ENCODE measurements around the gene EMX2.

DNA sequence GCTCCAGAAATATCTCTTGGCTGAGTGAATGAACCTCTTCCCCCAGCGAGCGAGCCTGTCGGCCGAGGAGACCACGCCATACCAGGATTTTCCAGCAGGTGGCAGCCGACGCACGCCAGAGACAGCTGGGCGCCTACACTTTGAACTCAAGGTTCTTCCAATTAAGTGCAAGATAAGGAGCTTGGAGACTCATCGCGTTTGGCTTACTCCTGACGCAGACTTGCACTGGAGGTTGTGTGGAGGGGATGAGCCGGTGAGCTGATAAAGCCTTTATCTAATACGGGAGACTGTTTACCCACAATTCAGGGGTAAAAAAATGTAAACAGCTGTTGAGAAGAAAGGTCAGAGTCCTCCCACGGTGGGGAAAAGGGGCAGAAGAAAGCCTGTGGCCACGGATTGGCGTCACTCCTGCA is 45.9 kb upstream of the EMX2 start:
- TF ChIP-seq, protein P1, sequence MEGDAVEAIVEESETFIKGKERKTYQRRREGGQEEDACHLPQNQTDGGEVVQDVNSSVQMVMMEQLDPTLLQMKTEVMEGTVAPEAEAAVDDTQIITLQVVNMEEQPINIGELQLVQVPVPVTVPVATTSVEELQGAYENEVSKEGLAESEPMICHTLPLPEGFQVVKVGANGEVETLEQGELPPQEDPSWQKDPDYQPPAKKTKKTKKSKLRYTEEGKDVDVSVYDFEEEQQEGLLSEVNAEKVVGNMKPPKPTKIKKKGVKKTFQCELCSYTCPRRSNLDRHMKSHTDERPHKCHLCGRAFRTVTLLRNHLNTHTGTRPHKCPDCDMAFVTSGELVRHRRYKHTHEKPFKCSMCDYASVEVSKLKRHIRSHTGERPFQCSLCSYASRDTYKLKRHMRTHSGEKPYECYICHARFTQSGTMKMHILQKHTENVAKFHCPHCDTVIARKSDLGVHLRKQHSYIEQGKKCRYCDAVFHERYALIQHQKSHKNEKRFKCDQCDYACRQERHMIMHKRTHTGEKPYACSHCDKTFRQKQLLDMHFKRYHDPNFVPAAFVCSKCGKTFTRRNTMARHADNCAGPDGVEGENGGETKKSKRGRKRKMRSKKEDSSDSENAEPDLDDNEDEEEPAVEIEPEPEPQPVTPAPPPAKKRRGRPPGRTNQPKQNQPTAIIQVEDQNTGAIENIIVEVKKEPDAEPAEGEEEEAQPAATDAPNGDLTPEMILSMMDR (IDR thresholded peaks at IDR 0.05; ENCODE audit: insufficient read depth, low read length, poor library complexity, severe bottlenecking): peak; percentile 82
- TF ChIP-seq EZH2phosphoT487 (conservative IDR thresholded peaks at IDR 0.05; ENCODE audit: low read length): no peak
